HCT116 (cell line): ENCODE measurements around the gene PIK3R6. TPM values are rescaled to one million over a fixed set of nuclear protein-coding genes. Genes with fewer than 3 reads are reported as not detected.

Experiments
- ATAC-seq: fragments of 200-7000 bp; cut with Tn5 transposase; 2 replicates; pipeline ENCODE4 v1.9.1; 2020; ENCODE audit warnings: mild to moderate bottlenecking, moderate library complexity
- BruUV-seq: library from RNA; stranded (reverse); fragments of 400-500 nt; replicated peaks from 2 replicates; lab custom pipeline; 2021; lab: Mats Ljungman, UMichigan
- CTCF ChIA-PET: fragments of 300-600 bp; sonication (Branson Sonifier 250); formaldehyde crosslinking; loops from one replicate; lab custom pipeline; 2021; ENCODE audit warnings: antibody characterized with exemption; lab: Charles Lee
- POLR2A ChIA-PET: fragments of 300-600, 350-600 bp; sonication (Branson Sonifier 250); formaldehyde crosslinking; loops from one replicate; lab custom pipeline; 2021; ENCODE audit warnings: antibody characterized with exemption; lab: Charles Lee
- RAD21 ChIA-PET, 2 experiments: fragments of 300-600 bp; sonication (Branson Sonifier 250); formaldehyde crosslinking; loops; one replicate each; lab custom pipeline; 2023; ENCODE audit warnings: low total read pairs in 2 of 2; ENCODE audit not compliant: uncharacterized antibody in 2 of 2, unreplicated experiment in 2 of 2, low non-redundant PET in 1 of 2; lab: Charles Lee
- DNase-seq: peaks from one replicate; pipeline ENCODE4 v3.0.0-alpha.2; 2010; ENCODE audit warnings: low read depth, low spot score
- H2AFZ ChIP-seq: fragments of 200-600 bp; shearing (Covaris generic), sonication (generic); 2 replicates; pipeline ENCODE4 v1.6.1; 2017; ENCODE audit warnings: low read depth, mixed run types, mixed read lengths, antibody characterized with exemption, low read length; ENCODE audit not compliant: poor library complexity, severe bottlenecking
- H3K27ac ChIP-seq: 2 replicates; pipeline ENCODE4 v1.5.1; 2012; ENCODE audit warnings: low read depth, low read length
- H3K27me3 ChIP-seq: fragments of 200-600 bp; sonication (generic); 2 replicates; pipeline ENCODE4 v1.6.1; 2016; ENCODE audit warnings: mixed run types, low read length, mixed read lengths; ENCODE audit not compliant: insufficient read depth
- H3K36me3 ChIP-seq, 2 experiments: fragments of 200-500 bp in 1 of 2; fragments of 200-600 bp in 1 of 2; sonication (Bioruptor generic) in 1 of 2; sonication (generic) in 1 of 2; 2 replicates each; pipeline versions ENCODE4 v1.5.1 to v1.6.1; 2014 to 2016; ENCODE audit warnings: low read length in 2 of 2, inconsistent platforms in 1 of 2, mixed read lengths in 1 of 2, mixed run types in 1 of 2; ENCODE audit not compliant: insufficient read depth in 2 of 2, control insufficient read depth in 1 of 2
- H3K4me1 ChIP-seq, 2 experiments: fragments of 200-600 bp in 1 of 2; sonication (generic) in 1 of 2; 2 replicates each; pipeline versions ENCODE4 v1.5.1 to v1.6.1; 2012 to 2017; ENCODE audit warnings: low read length in 2 of 2, inconsistent platforms in 1 of 2, mild to moderate bottlenecking in 1 of 2, mixed read lengths in 1 of 2, mixed run types in 1 of 2, moderate library complexity in 1 of 2; ENCODE audit not compliant: insufficient read depth in 2 of 2, control insufficient read depth in 1 of 2
- H3K4me2 ChIP-seq: fragments of 200-600 bp; sonication (generic); 2 replicates; pipeline ENCODE4 v1.6.1; 2017; ENCODE audit warnings: mixed run types, low read length, mixed read lengths
- H3K4me3 ChIP-seq, 2 experiments: fragments of 200-600 bp in 1 of 2; sonication (generic) in 1 of 2; replicated peaks in 1 of 2; 2 replicates each; pipeline ENCODE4 v1.5.1; 2011 to 2016; ENCODE audit warnings: low read length in 2 of 2, control low read depth in 1 of 2, low read depth in 1 of 2, mild to moderate bottlenecking in 1 of 2, mixed read lengths in 1 of 2, mixed run types in 1 of 2
- H3K79me2 ChIP-seq: fragments of 200-600 bp; sonication (generic); 2 replicates; pipeline ENCODE4 v1.6.1; 2017; ENCODE audit warnings: mild to moderate bottlenecking, mixed run types, low read length, moderate library complexity, mixed read lengths; ENCODE audit not compliant: insufficient read depth
- H3K9ac ChIP-seq: fragments of 200-600 bp; sonication (generic); 2 replicates; pipeline ENCODE4 v1.6.1; 2016; ENCODE audit warnings: low read length, mixed read lengths
- H3K9me2 ChIP-seq: fragments of 200-600 bp; sonication (generic), shearing (Covaris generic); 2 replicates; pipeline ENCODE4 v1.6.1; 2017; ENCODE audit warnings: mixed run types, mild to moderate bottlenecking, moderate library complexity; ENCODE audit not compliant: insufficient read depth
- H3K9me3 ChIP-seq, 2 experiments: fragments of 200-500 bp in 1 of 2; fragments of 200-600 bp in 1 of 2; sonication (Bioruptor generic) in 1 of 2; sonication (generic) in 1 of 2; 2 replicates each; pipeline ENCODE4 v1.6.1; 2014 to 2017; ENCODE audit warnings: low read length in 2 of 2, mixed read lengths in 2 of 2, inconsistent platforms in 1 of 2, low read depth in 1 of 2, mild to moderate bottlenecking in 1 of 2, mixed run types in 1 of 2, moderate library complexity in 1 of 2; ENCODE audit not compliant: control insufficient read depth in 1 of 2, insufficient read depth in 1 of 2
- H4K20me1 ChIP-seq: fragments of 200-600 bp; sonication (generic), shearing (Covaris generic); 2 replicates; pipeline ENCODE4 v1.6.1; 2017; ENCODE audit warnings: mixed run types, mild to moderate bottlenecking, moderate library complexity; ENCODE audit not compliant: insufficient read depth
- CBX3 ChIP-seq: IDR thresholded peaks from 2 replicates; pipeline ENCODE4 v1.6.1; 2012; ENCODE audit warnings: low read depth
- CEBPB ChIP-seq: IDR thresholded peaks from 2 replicates; pipeline ENCODE4 v1.6.1; 2012; ENCODE audit warnings: low read depth
- CTCF ChIP-seq, 3 experiments: fragments of 200-600 bp in 1 of 3; sonication (generic) in 1 of 3; IDR thresholded peaks in 2 of 3; conservative IDR thresholded peaks in 1 of 3; 2 replicates each; pipeline ENCODE4 v1.5.1; 2012 to 2017; ENCODE audit warnings: low read depth in 2 of 3, low read length in 2 of 3, antibody characterized with exemption in 1 of 3, borderline replicate concordance in 1 of 3, control low read depth in 1 of 3, mild to moderate bottlenecking in 1 of 3, mixed read lengths in 1 of 3, mixed run types in 1 of 3, moderate library complexity in 1 of 3; ENCODE audit not compliant: insufficient read depth in 1 of 3
- ELF1 ChIP-seq: IDR thresholded peaks from 2 replicates; pipeline ENCODE4 v1.6.1; 2012; ENCODE audit warnings: low read depth, borderline replicate concordance
- EZH2 ChIP-seq: fragments of 200-600 bp; sonication (generic); IDR thresholded peaks from 2 replicates; pipeline ENCODE4 v1.6.1; 2017; ENCODE audit warnings: antibody characterized with exemption, mixed run types
- EZH2phosphoT487 ChIP-seq: fragments of 200-600 bp; IDR thresholded peaks from 2 replicates; pipeline ENCODE4 v1.6.1; 2018; ENCODE audit warnings: antibody characterized with exemption, borderline replicate concordance
- JUND ChIP-seq: IDR thresholded peaks from 2 replicates; pipeline ENCODE4 v1.6.1; 2012
- POLR2AphosphoS5 ChIP-seq: IDR thresholded peaks from 2 replicates; pipeline ENCODE4 v1.6.1; 2011; ENCODE audit warnings: mild to moderate bottlenecking, low read depth, low read length, moderate library complexity
- RAD21 ChIP-seq: IDR thresholded peaks from 2 replicates; pipeline ENCODE4 v1.6.1; 2012; ENCODE audit warnings: low read depth, mild to moderate bottlenecking
- SIN3A ChIP-seq: IDR thresholded peaks from 2 replicates; pipeline ENCODE4 v1.6.1; 2012; ENCODE audit warnings: low read depth
- SP1 ChIP-seq: IDR thresholded peaks from 2 replicates; pipeline ENCODE4 v1.6.1; 2012; ENCODE audit warnings: low read depth
- TCF7L2 ChIP-seq: IDR thresholded peaks from 2 replicates; pipeline ENCODE4 v1.7.0; 2011; ENCODE audit warnings: borderline replicate concordance, inconsistent platforms; ENCODE audit not compliant: insufficient read depth, insufficient read length; ENCODE audit errors: extremely low read depth
- YY1 ChIP-seq: IDR thresholded peaks from 2 replicates; pipeline ENCODE4 v1.6.1; 2011; ENCODE audit warnings: low read length, low read depth, moderate library complexity, mild to moderate bottlenecking; ENCODE audit not compliant: insufficient replicate concordance; ENCODE audit errors: extremely low read depth
- ZBTB33 ChIP-seq: IDR thresholded peaks from 2 replicates; pipeline ENCODE4 v1.6.1; 2011; ENCODE audit warnings: mild to moderate bottlenecking, low read length, moderate library complexity; ENCODE audit not compliant: insufficient replicate concordance; ENCODE audit errors: extremely low read depth
- ZFX ChIP-seq: fragments of 450-650 bp; IDR thresholded peaks from 2 replicates; pipeline ENCODE4 v1.6.1; 2017
- ZNF274 ChIP-seq: fragments of 200-500 bp; sonication (Bioruptor generic); IDR thresholded peaks from 2 replicates; pipeline ENCODE4 v1.6.1; 2014; ENCODE audit warnings: mild to moderate bottlenecking, low read depth, low read length, inconsistent platforms
- intact Hi-C: fragments of 100-400 bp; cut with micrococcal nuclease; formaldehyde crosslinking; loops from 2 replicates; pipeline ENCODE4 v1.10.0; 2022
- total RNA-seq: library from RNA; stranded (reverse); gene quantifications from one replicate; pipeline ENCODE4 v1.2.1, GENCODE V29; 2021; ENCODE audit not compliant: unreplicated experiment
- TF ChIP-seq, protein P1 (sequence below): IDR thresholded peaks from 2 replicates; pipeline ENCODE4 v1.6.1; 2012

Gene PIK3R6
- total RNA-seq, 1 experiment from 2014 or later: 0.07 TPM

DNA sequence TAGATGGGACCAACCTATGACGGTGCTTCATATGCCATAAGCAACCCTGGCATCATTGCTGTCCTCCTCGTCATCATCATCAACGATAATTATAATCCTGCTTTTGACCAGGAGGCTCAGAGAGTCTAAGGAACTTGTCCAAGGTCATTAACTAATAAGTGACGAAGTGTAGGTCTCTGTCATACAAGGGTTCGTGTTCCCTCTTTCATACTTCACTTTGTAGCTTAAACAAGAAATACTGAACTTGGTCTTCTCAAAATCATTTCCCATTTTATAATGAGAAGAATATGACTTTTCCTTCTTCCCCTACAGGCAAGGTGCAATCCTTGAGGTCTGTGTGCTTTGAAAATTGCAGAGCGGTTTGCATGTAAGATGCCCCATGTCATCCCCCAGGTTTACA, 31.2 kb upstream of the PIK3R6 start:
- ChIA-PET CTCF (interaction anchor here (1.4 kb wide), 1 partner anchor 9 kb away, joined by 4 read pairs; no protein-coding TSS in a partner anchor), RAD21 (no interaction called here), POLR2A (no interaction called here)
- no peak for ATAC-seq
- Histone ChIP-seq H3K4me2 (no peak overlapping the region), H3K9me3 (no peaks in the 10 kb centered on the region), H4K20me1 (no peaks in the 10 kb centered on the region), H3K4me1 (peaks cover 0 to 5% of the 10 kb centered on the region in 2 experiments; a peak in 1 of 4 replicates), H3K27ac (no peak overlapping the region), H3K36me3 (no peaks in the 10 kb centered on the region), H3K9me2 (no peaks in the 10 kb centered on the region), H3K9ac (no peak overlapping the region), H2AFZ (no peak overlapping the region), H3K79me2 (no peaks in the 10 kb centered on the region), H3K27me3 (peaks cover 3% of the 10 kb centered on the region; the same call in 1 of the 2 replicates), H3K4me3 (no peak overlapping the region)
- no peak for DNase-seq
- no peak for TF ChIP-seq SP1
- no peak for TF ChIP-seq CBX3
- no peak for TF ChIP-seq CEBPB
- no peak for TF ChIP-seq EZH2phosphoT487
- no peak for TF ChIP-seq ZNF274
- TF ChIP-seq CTCF (IDR thresholded peaks at IDR 0.05 in 2 of 3, conservative IDR thresholded peaks at IDR 0.05 in 1 of 3; ENCODE audit: borderline replicate concordance in 1 of 3, insufficient read depth in 1 of 3, low read depth in 2 of 3, low read length in 2 of 3): no peak
- TF ChIP-seq, protein P1, sequence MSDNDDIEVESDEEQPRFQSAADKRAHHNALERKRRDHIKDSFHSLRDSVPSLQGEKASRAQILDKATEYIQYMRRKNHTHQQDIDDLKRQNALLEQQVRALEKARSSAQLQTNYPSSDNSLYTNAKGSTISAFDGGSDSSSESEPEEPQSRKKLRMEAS: no peak
- TF ChIP-seq YY1: no peak
- no peak for TF ChIP-seq EZH2
- no peak for TF ChIP-seq RAD21
- TF ChIP-seq JUND: no peak
- TF ChIP-seq ZBTB33: no peak
- TF ChIP-seq POLR2AphosphoS5: no peak
- TF ChIP-seq ELF1: no peak
- no peak for TF ChIP-seq SIN3A
- TF ChIP-seq TCF7L2: no peak
- TF ChIP-seq ZFX: no peak
- intact Hi-C loops: loop anchor here (10.0 kb wide), 2 partner anchors 514 to 626 kb away; partner anchors contain the start of gene RPL26
- no TSS peak for BruUV-seq
